GM19099 (cell line): ENCODE measurements around the gene PNPLA3.

Experiments used
- POLR2A ChIP-seq: IDR thresholded peaks from 3 replicates; pipeline ENCODE4 v1.6.1; 2011; ENCODE audit warnings: low read depth; ENCODE audit not compliant: insufficient read length; ENCODE audit errors: extremely low read depth

Gene PNPLA3

DNA sequence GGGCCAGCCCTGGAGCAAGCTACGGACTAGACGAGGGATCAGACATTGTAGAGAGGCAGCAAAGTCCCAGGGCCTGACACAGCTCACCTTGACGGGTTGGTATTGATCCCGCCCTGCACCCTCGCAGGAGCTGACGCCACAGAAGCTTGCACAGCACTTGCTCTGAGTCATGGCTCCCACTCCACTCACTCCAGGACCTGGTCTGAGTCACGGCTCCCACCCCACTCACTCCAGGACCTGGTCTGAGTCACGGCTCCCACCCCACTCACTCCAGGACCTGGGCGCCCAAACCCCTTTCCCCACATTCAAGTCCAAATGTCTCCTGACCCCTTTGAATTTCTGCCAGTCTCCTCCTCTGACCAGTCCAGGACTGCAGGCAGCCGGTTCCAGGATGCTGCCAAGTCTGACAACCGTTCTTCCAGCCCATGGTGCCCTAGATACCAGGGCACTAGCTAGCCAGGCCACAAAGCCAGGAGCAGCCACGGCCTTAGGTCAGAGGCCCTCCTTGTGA, 25.8 kb upstream of the PNPLA3 start:
- TF ChIP-seq POLR2A: no peak

DNA sequence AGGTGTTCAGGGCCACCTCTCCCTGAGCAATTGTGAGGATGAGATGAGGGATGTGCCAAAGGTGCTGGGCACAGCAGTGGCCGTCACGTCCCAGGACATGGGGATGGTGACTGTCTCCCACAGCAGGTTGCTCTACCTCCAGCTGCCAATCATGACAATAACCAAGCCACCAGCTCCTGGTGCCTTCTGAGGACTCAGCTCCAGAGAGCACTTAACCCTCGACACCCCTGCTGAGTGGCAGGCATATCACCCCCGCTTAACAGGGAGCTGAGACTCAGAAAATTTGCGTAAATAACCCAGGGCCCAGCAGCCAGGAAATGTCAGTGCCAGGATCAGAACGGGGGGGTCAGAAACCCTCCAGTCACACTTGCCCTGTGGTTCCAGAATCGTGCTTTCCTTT, 23.4 kb upstream of the PNPLA3 start:
- TF ChIP-seq POLR2A: no peak

DNA sequence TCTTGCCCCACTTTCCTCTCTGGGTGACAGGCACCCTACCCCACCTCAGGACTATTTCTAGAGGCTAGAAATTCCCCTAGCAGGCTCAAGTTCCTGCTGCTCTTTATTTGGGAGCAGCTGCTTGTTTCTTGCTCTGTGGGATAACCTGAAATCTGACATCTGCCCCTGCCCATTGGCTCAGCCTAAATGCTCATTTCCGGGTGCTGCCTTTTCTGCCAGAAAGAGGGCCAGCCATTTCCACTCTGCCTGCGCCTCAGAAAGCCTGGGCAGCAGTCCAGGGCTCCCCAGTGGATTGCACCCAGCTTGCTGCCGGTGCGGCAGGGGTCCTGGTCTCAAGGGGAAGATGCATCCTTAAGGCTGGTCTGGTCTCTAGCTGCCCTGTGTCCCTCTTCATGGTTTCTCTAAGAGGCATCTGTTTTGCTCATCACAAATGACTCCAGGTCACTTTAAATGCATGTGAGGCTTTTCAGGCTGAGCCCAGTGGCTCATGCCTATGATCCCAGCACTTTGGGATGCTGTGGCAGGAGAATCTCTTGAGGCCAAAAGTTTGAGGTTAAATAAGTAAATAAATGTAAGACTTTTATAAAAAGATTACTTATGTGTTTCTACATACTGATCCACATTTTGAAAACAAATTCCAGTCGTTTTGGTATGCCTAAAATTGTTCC, 21.5 kb upstream of the PNPLA3 start:
- TF ChIP-seq POLR2A: no peak

DNA sequence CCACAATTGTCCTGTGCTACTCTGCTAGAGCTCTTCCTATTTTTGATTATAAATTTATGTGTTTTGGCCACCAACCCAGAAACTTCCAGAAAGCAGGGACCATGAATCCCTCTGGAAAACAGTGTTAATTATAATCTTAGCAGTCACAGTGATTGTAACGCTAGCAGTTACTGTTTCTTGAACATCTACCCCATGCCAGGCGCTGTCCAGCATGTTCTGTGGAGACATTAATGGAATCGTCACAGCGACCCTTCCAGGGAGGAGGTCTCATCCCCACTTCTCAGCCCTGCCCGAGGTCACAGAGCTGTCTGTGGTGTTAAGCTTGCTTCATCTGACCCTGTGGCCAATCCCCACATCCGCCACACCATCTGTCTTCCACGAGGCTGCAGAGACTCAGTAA, 17.9 kb upstream of the PNPLA3 start:
- no peak for TF ChIP-seq POLR2A

DNA sequence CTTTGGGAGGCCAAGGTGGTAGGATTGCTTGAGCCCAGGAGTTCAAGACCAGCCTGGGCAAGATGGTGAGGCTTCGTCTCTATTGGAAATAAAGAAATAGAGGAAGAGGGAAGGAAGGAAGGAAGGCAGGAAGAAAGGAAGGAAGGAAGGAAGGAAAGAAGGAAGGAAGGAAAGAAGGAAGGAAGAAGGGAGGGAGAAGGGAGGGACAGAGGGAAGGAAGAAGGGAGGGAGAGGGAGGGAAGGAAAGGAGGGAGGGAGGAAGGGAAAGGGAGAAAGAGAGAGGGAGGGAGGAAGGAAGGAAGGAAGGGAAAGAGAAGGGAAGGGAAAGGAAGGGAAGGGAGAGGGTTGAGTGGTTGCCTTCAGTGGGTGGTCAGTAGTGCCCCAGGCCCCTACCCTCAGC, 13.9 kb upstream of the PNPLA3 start:
- no peak for TF ChIP-seq POLR2A

DNA sequence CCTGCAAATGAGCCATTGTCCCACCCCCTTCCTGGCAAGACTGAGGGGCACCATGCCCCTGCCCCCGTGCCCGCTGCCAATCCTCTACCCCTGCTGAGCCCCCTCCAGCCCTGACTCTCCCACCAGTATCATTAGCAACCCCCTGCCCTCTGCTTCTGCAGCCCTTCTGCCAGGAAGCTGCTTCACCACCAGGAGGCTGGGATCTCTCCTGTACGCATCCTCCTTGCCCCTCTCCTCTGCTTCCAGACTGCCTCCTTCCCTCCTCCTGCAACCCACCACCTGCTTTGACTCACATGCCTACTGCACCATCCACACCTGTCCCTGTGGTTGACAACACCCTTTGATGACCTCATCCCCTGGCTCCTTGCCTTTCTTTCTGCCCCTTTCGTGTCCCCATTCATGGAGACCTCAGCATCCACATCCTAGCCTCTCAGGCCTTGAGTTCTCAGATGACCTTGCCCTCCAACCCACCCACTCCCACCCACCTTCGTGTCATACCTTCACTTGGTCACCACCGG, 13.4 kb upstream of the PNPLA3 start:
- TF ChIP-seq POLR2A: no peak

DNA sequence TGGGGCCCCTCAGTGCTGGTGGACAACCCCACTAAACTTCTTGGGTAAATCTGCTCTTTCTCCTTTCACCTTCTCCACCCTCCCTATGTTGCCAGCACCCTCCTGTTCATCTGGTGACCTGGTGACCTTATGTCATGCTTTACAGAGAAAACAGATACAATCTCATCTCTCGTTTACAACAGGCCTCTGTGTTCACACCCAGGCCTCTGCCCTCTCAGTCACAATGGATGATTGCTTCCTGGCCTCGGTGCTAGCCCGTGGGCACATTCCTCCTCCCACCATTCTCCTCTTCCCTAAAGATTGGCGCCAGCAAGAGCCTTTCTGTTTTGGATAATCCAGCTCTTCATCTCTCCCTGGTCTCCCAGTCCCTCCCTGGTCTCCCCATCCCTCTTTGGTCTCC, 12.3 kb upstream of the PNPLA3 start:
- no peak for TF ChIP-seq POLR2A

DNA sequence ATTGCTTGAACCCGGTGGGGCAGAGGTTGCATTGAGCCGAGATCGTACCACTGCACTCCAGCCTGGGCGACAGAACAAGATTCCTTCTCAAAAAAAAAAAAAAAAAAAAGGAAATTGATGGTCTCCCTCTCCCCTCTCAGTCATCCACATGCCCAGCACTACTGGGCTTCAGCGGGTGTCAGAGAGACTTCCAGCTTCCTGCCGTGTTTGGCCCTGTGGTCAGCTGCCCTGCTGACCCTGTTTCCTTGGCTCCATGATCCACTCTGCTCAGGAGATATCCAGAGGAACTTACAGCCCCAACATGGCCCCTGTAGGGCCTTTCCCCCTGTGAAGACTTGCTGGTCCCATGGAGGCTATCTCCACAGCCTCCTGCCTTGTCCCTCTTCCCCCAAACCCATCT, 6.1 kb upstream of the PNPLA3 start:
- TF ChIP-seq POLR2A: no peak

DNA sequence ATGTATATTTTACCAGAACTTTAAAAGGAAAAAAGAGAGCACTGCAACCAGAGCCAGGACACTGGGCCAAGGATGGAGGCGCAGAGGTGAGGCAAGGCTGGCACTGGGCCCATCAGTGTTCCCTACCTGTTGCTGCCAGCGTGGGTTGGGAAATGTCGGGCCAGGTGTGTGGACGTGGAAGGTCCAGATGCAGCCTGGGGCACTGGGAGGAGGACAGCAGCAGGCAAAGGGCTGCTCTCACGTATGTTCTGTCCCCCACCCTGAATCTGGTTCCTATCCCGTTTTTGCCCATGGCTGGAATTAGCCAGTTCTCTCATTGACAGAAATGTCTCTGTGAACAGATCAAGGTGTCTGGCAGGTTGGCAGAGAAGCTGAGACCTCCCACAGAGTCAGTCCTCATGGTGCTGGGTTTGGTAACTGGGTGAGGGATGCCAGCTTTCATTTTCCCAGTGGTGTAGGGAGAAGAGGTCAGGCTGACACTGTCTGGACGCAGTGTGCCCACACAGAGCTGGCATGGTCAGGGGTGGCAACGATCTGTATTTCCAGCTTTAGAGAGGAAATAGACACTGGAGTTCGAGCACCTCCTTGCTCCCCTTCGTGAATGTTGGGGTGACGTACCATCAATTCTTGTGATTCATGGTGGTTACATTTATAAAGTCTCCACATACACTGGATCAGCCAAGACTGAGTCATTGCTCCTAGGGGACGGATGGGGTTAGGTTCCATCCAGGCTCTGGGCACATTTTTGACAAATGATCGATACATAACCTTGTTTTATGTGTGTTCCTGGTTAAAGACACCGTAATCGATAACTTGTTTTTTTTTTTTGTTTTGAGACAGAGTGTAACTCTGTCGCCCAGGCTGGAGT, 4.3 kb upstream of the PNPLA3 start:
- TF ChIP-seq POLR2A: no peak

DNA sequence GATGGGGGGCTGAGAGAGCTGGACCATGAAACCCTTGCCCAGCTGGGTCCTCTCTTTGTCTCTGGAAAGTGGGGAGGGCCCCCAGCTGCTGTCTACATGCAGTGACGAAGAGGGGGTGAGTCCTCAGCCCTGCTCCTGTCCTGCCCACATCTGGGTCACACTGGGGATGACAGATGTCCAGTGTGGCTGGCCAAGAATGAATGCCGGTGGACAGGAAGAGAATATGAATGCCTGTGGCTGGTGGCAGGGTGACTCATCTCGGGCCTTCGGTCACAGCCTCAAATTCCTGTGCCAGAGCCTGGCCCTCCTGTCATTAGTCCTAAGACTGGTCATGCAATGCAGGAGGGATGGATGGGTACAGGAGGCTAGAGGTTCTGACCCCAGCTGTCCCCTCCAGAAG, 2.2 kb upstream of the PNPLA3 start:
- TF ChIP-seq POLR2A: no peak

DNA sequence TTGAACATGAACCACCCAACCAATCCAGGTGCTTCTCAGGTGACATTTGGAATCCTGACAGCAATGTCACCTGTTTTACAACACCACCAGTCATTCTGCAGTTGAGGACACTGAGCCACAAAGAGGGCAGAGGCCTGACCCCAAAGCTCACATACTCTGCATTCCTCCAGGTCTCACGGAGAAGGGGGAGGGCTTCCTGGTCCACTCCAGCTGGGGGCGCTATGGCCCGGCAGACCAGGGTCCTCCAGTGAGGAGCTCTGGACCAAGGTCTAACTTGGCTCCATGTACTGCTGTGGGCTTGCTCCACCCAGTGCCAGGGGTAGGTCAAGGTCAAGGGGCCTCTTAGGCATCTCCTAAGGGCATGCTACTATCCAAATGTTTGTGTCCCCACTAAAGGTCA, 1.5 kb upstream of the PNPLA3 start:
- TF ChIP-seq POLR2A: no peak

DNA sequence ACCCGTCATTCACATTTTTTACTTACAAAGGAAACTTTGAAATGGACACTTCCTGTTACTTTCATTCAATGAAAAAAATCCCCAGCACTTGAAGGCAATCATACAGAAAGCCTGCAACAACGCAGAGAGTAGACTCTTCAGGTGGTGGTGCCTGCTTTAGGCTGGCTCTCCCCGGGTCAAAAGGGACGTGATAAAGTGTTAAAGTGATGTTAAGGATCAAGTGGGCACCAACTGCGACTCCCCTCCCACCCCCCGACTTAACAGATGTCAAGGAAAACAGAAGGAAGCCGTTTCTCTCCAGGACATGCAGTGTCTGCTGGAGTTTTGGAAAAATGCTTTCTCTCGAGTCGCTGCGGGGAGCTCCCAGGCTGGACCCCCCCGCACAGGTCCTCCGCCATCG, 414 bp upstream of the PNPLA3 start:
- TF ChIP-seq POLR2A: no peak

DNA sequence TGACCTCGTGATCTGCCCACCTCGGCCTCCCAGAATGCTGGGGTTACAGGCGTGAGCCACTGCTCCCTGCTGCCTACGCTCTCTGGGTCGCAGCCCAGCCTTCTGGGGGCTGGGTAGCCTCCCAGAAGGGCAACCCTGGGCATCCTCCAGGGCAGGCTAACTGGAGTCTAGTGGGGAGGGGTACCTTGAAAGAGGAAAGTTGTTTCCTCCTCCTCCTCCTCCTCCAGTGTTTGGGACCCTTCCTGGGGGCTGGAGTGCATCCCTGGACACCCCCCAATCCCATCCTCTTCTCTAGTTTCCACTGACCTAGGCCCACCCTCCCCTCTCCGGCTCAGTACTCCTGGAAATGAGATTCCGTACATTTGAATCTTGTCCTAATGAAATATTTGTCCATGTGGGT, 1.3 kb downstream of the PNPLA3 start:
- no peak for TF ChIP-seq POLR2A

DNA sequence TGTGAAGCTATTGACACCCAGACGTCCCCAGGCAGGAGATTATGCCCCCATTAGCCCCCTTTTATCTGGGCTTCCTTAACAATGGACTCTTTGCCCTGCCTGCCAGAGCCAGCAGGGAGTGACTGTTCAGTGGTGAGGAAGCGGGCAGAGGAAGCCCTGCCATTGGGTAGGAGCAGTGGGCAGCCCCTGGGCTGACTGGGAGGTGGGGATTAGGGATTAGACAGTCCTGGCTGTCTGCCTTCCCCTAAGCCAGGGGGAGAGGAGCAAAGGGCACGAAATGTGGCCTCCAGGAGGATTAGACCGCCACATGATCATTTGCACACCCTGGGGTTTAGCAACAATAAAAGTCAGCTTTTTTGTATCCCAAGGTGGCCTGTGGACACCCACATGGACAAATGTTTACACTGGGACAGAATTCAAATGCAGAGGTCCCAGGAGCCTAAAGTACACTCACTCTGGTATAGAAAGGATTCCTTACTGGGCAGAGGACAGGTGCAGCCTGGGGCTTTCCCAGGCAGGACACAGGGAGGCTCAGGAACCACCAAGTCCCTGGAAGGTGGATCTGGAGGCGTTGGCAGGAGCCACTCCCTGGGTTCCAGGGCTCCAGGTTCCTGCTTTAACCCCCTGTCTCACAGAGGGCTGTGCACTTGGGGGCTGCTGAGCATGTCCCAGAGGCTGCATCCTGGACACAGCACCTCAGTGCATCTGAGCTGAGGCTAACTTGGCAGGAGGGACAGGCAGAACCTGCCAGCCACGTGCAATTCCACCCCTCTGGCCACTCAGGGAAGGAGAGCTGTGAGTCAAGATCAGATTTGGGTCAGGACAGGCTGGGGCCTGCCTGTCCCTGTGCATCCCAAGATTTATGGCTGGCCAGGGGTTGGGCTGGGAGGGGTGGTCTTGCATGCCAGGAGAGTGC, 2.1 kb downstream of the PNPLA3 start:
- no peak for TF ChIP-seq POLR2A

DNA sequence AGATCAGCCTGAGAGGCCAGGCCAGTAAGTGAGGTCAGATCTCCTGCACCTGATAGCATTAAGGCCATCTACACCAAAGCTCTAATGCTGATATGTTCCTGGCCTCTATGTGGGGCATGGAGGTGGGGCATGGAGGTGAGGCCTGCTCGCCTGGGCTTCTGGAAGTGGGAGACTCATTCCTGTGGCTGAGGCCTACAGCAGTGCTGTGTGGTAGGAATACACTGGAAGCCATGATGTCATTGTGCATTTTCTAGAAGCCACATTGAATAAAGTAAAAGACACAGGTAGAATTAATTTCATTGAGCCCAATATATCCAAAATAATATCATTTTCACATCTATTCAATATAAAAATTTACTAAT, 2.7 kb downstream of the PNPLA3 start:
- TF ChIP-seq POLR2A: no peak
